NB4 (cell line): Measurements from ENCODE around the gene PRKG1.

Experiments used
- MYC ChIP-seq: IDR thresholded peaks from 2 replicates; pipeline ENCODE4 v1.6.1; 2011; ENCODE audit warnings: low read depth, low read length
- POLR2A ChIP-seq: IDR thresholded peaks from 2 replicates; pipeline ENCODE4 v1.6.1; 2011; ENCODE audit warnings: mild to moderate bottlenecking; ENCODE audit not compliant: insufficient read length; ENCODE audit errors: extremely low read depth
- TF ChIP-seq, protein P1 (sequence below): IDR thresholded peaks from one replicate; pipeline ENCODE4 v1.5.1; 2012; ENCODE audit warnings: low read depth, low read length

DNA sequence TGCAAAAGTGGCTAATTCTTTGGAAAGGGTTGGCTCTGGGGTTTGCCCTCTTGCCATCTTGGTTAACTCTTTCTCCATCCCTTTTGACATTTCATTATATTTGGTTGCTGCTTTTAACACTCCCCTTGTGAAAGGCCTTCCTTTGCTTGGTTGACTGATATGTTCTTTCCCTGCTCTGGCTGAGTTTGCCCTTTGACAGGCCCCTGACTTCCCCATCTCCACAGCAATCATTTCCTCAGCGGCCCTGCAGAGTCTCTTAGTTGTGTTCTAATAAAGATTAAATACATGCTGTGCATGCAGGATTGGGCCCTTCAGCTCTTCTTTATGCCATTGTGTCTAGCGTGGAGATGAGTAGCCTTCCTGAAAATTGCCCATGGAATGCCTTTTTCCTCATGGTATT, 709.7 kb downstream of the PRKG1 start:
- TF ChIP-seq, protein P1, sequence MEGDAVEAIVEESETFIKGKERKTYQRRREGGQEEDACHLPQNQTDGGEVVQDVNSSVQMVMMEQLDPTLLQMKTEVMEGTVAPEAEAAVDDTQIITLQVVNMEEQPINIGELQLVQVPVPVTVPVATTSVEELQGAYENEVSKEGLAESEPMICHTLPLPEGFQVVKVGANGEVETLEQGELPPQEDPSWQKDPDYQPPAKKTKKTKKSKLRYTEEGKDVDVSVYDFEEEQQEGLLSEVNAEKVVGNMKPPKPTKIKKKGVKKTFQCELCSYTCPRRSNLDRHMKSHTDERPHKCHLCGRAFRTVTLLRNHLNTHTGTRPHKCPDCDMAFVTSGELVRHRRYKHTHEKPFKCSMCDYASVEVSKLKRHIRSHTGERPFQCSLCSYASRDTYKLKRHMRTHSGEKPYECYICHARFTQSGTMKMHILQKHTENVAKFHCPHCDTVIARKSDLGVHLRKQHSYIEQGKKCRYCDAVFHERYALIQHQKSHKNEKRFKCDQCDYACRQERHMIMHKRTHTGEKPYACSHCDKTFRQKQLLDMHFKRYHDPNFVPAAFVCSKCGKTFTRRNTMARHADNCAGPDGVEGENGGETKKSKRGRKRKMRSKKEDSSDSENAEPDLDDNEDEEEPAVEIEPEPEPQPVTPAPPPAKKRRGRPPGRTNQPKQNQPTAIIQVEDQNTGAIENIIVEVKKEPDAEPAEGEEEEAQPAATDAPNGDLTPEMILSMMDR, result no peak
- TF ChIP-seq POLR2A (no peak), MYC (no peak)
